Karpas-422 (cell line): Measurements from ENCODE around the gene NUP98. TPM values are rescaled to one million over a fixed set of nuclear protein-coding genes. Genes with fewer than 3 reads are reported as not detected.

Source experiments
- DNase-seq: peaks from one replicate; pipeline ENCODE4 v3.0.0-alpha.2; 2015
- H2AFZ ChIP-seq: fragments of 200-600 bp; sonication (generic); 2 replicates; pipeline ENCODE4 v1.6.1; 2014; ENCODE audit warnings: antibody characterized with exemption, low read length, mixed read lengths
- H3K27ac ChIP-seq: fragments of 200-600 bp; sonication (generic); 2 replicates; pipeline ENCODE4 v1.5.1; 2014; ENCODE audit warnings: mild to moderate bottlenecking, low read length, moderate library complexity
- H3K27me3 ChIP-seq: fragments of 200-600 bp; sonication (generic); 2 replicates; pipeline ENCODE4 v1.6.1; 2014; ENCODE audit warnings: low read length, mixed read lengths
- H3K36me3 ChIP-seq: fragments of 200-600 bp; sonication (generic); 2 replicates; pipeline ENCODE4 v1.6.1; 2014; ENCODE audit warnings: low read length, mixed read lengths; ENCODE audit not compliant: insufficient read depth
- H3K4me1 ChIP-seq: fragments of 200-600 bp; sonication (generic); 2 replicates; pipeline ENCODE4 v1.6.1; 2014; ENCODE audit warnings: mild to moderate bottlenecking, low read length, mixed read lengths
- H3K4me2 ChIP-seq: fragments of 200-600 bp; sonication (generic); 2 replicates; pipeline ENCODE4 v1.6.1; 2014; ENCODE audit warnings: low read length, low read depth, mild to moderate bottlenecking; ENCODE audit not compliant: poor library complexity, severe bottlenecking
- H3K4me3 ChIP-seq: fragments of 200-600 bp; sonication (generic); 2 replicates; pipeline ENCODE4 v1.5.1; 2014; ENCODE audit warnings: mild to moderate bottlenecking, antibody characterized with exemption, low read length, mixed read lengths
- H3K79me2 ChIP-seq: fragments of 200-600 bp; sonication (generic); 2 replicates; pipeline ENCODE4 v1.6.1; 2014; ENCODE audit warnings: mild to moderate bottlenecking, low read length, mixed read lengths
- H3K9ac ChIP-seq: fragments of 200-600 bp; sonication (generic); 2 replicates; pipeline ENCODE4 v1.6.0; 2014; ENCODE audit warnings: low read length
- H3K9me2 ChIP-seq: fragments of 200-600 bp; sonication (generic), shearing (Covaris generic); replicated peaks from 2 replicates; pipeline ENCODE4 v1.6.0; 2014; ENCODE audit warnings: mild to moderate bottlenecking, low read length, moderate library complexity; ENCODE audit not compliant: insufficient read depth
- H3K9me3 ChIP-seq: fragments of 300-700, 200-600 bp; sonication (generic); 2 replicates; pipeline ENCODE4 v1.6.1; 2014; ENCODE audit warnings: low read length, mixed read lengths
- H4K20me1 ChIP-seq: fragments of 200-600 bp; sonication (generic); 2 replicates; pipeline ENCODE4 v1.6.1; 2014; ENCODE audit warnings: mild to moderate bottlenecking, antibody characterized with exemption, low read length, low read depth; ENCODE audit not compliant: insufficient read depth
- total RNA-seq: library from RNA; depleted of rRNA; stranded (reverse); fragments of >200 nt; shearing (Covaris generic); gene quantifications from 2 replicates; pipeline ENCODE4 v1.2.3, GENCODE V29; 2014; ENCODE audit warnings: low replicate concordance

NUP98 gene
- total RNA-seq, 1 experiment from 2014 or later = 124 TPM

GRCh38 chr11:3755151-3755550 is 42.2 kb downstream of the NUP98 start:
- Histone ChIP-seq H3K36me3 (peaks cover 50% of the 10 kb centered on the region), H3K4me2 (no peak overlapping the region), H4K20me1 (no peaks in the 10 kb centered on the region), H3K9ac (no peak overlapping the region), H3K4me3 (no peak overlapping the region), H3K27ac (no peak overlapping the region), H2AFZ (no peak overlapping the region), H3K27me3 (no peaks in the 10 kb centered on the region), H3K9me3 (no peaks in the 10 kb centered on the region), H3K79me2 (peaks cover 27% of the 10 kb centered on the region), H3K9me2 (no peaks in the 10 kb centered on the region), H3K4me1 (no peaks in the 10 kb centered on the region)
- DNase-seq = no peak

GRCh38 chr11:3753110-3753509 is 44.2 kb downstream of the NUP98 start:
- Histone ChIP-seq H3K27me3 (no peaks in the 10 kb centered on the region), H2AFZ (no peak overlapping the region), H3K9ac (no peak overlapping the region), H3K27ac (no peak overlapping the region), H3K4me2 (no peak overlapping the region), H4K20me1 (no peaks in the 10 kb centered on the region), H3K9me2 (no peaks in the 10 kb centered on the region), H3K4me3 (no peak overlapping the region), H3K79me2 (peaks cover 34% of the 10 kb centered on the region), H3K36me3 (peaks cover 41% of the 10 kb centered on the region), H3K9me3 (no peaks in the 10 kb centered on the region), H3K4me1 (no peaks in the 10 kb centered on the region)
- DNase-seq = no peak

- H3K4me1 ChIP-seq = no peaks in the 10 kb centered on the region
- no peak for DNase-seq
- no peak overlapping the region for H2AFZ ChIP-seq
- no peak overlapping the region for H3K4me2 ChIP-seq
- no peak overlapping the region for H3K9ac ChIP-seq
- H3K4me3 ChIP-seq = no peak overlapping the region
- H4K20me1 ChIP-seq = no peaks in the 10 kb centered on the region
- H3K9me3 ChIP-seq = no peaks in the 10 kb centered on the region
- H3K27me3 ChIP-seq = no peaks in the 10 kb centered on the region
- H3K27ac ChIP-seq = no peak overlapping the region
- no peaks in the 10 kb centered on the region for H3K9me2 ChIP-seq
- peaks cover 45% of the 10 kb centered on the region for H3K79me2 ChIP-seq
- peaks cover 58% of the 10 kb centered on the region for H3K36me3 ChIP-seq
These were observed 49.6 kb downstream of the NUP98 start for GRCh38 chr11:3747704-3748103.

GRCh38 chr11:3745161-3745560 is 52.2 kb downstream of the NUP98 start:
- H3K4me2 ChIP-seq = no peak overlapping the region
- no peak overlapping the region for H3K9ac ChIP-seq
- H3K27ac ChIP-seq = no peak overlapping the region
- no peaks in the 10 kb centered on the region for H3K27me3 ChIP-seq
- no peak for DNase-seq
- no peaks in the 10 kb centered on the region for H4K20me1 ChIP-seq
- H3K4me1 ChIP-seq = no peaks in the 10 kb centered on the region
- H3K36me3 ChIP-seq = peaks cover 49% of the 10 kb centered on the region
- H3K79me2 ChIP-seq = peaks cover 39% of the 10 kb centered on the region
- no peaks in the 10 kb centered on the region for H3K9me2 ChIP-seq
- no peaks in the 10 kb centered on the region for H3K9me3 ChIP-seq
- H2AFZ ChIP-seq = no peak overlapping the region
- H3K4me3 ChIP-seq = no peak overlapping the region

- H3K79me2 ChIP-seq = peaks cover 32% of the 10 kb centered on the region
- peaks cover 48% of the 10 kb centered on the region; the same call in 1 of the 2 replicates for H3K36me3 ChIP-seq
These were observed 58.6 kb downstream of the NUP98 start for GRCh38 chr11:3738723-3739122.

GRCh38 chr11:3738241-3738640 is 59.1 kb downstream of the NUP98 start:
- no peak overlapping the region for H2AFZ ChIP-seq
- no peak overlapping the region for H3K4me3 ChIP-seq
- H3K4me1 ChIP-seq = no peaks in the 10 kb centered on the region
- H3K36me3 ChIP-seq = peaks cover 52% of the 10 kb centered on the region; the same call in 1 of the 2 replicates
- H3K27ac ChIP-seq = no peak overlapping the region
- no peaks in the 10 kb centered on the region for H3K27me3 ChIP-seq
- no peak overlapping the region for H3K9ac ChIP-seq
- no peaks in the 10 kb centered on the region for H3K9me2 ChIP-seq
- H3K9me3 ChIP-seq = no peaks in the 10 kb centered on the region
- no peaks in the 10 kb centered on the region for H4K20me1 ChIP-seq
- H3K79me2 ChIP-seq = peaks cover 32% of the 10 kb centered on the region
- H3K4me2 ChIP-seq = no peak overlapping the region
- no peak for DNase-seq

More at GRCh38 chr11:3738723-3739122, 58.6 kb downstream of the NUP98 start:
- no peak for DNase-seq
- Histone ChIP-seq H3K4me2 (no peak overlapping the region), H3K27me3 (no peaks in the 10 kb centered on the region), H3K9me3 (no peaks in the 10 kb centered on the region), H3K27ac (no peak overlapping the region), H3K4me1 (no peaks in the 10 kb centered on the region), H3K9ac (no peak overlapping the region), H4K20me1 (no peaks in the 10 kb centered on the region), H2AFZ (no peak overlapping the region), H3K4me3 (no peak overlapping the region), H3K9me2 (no peaks in the 10 kb centered on the region)

- H3K9me3 ChIP-seq = no peaks in the 10 kb centered on the region
- H2AFZ ChIP-seq = no peak overlapping the region
- peaks cover 59% of the 10 kb centered on the region; the same call in 1 of the 2 replicates for H3K36me3 ChIP-seq
- no peaks in the 10 kb centered on the region for H3K4me1 ChIP-seq
- no peak overlapping the region for H3K9ac ChIP-seq
- no peaks in the 10 kb centered on the region for H4K20me1 ChIP-seq
- no peak overlapping the region for H3K4me3 ChIP-seq
- DNase-seq = no peak
- no peak overlapping the region for H3K4me2 ChIP-seq
- peaks cover 40% of the 10 kb centered on the region for H3K79me2 ChIP-seq
- H3K27ac ChIP-seq = no peak overlapping the region
- H3K27me3 ChIP-seq = no peaks in the 10 kb centered on the region
- H3K9me2 ChIP-seq = no peaks in the 10 kb centered on the region
These were observed 59.9 kb downstream of the NUP98 start for GRCh38 chr11:3737386-3737933.

GRCh38 chr11:3736816-3737215 is 60.5 kb downstream of the NUP98 start:
- no peak overlapping the region for H3K27ac ChIP-seq
- H3K27me3 ChIP-seq = no peaks in the 10 kb centered on the region
- H3K36me3 ChIP-seq = peaks cover 62% of the 10 kb centered on the region; the same call in 1 of the 2 replicates
- no peak overlapping the region for H3K9ac ChIP-seq
- H3K79me2 ChIP-seq = peaks cover 44% of the 10 kb centered on the region
- H3K4me3 ChIP-seq = no peak overlapping the region
- H3K9me3 ChIP-seq = no peaks in the 10 kb centered on the region
- no peak for DNase-seq
- no peak overlapping the region for H2AFZ ChIP-seq
- H3K4me1 ChIP-seq = no peaks in the 10 kb centered on the region
- H3K4me2 ChIP-seq = no peak overlapping the region
- H3K9me2 ChIP-seq = no peaks in the 10 kb centered on the region
- no peaks in the 10 kb centered on the region for H4K20me1 ChIP-seq
